Testis (tissue), 3 donors: ENCODE data around the gene PKD2. TPM values are rescaled to one million over a fixed set of nuclear protein-coding genes. Genes with fewer than 3 reads are reported as not detected.

ENCODE experiments used
- DNase-seq: peaks from one replicate; pipeline ENCODE4 v3.0.0-alpha.2; 2019
- H3K27ac ChIP-seq, 2 donors: fragments of 200-600 bp; sonication (generic); one replicate each; pipeline ENCODE4 v1.5.1; 2019
- H3K27me3 ChIP-seq: fragments of 200-600 bp; sonication (generic); one replicate; pipeline ENCODE4 v1.5.1; 2019
- H3K36me3 ChIP-seq: fragments of 200-600 bp; sonication (generic); one replicate; pipeline ENCODE4 v1.5.1; 2017; ENCODE audit warnings: low read depth; ENCODE audit errors: missing control alignments
- H3K4me1 ChIP-seq: fragments of 200-600 bp; sonication (generic); one replicate; pipeline ENCODE4 v1.5.1; 2019
- H3K4me3 ChIP-seq, 2 donors: fragments of 200-600 bp; sonication (generic); one replicate each; pipeline ENCODE4 v1.5.1; 2017 to 2019
- H3K9me3 ChIP-seq: fragments of 200-600 bp; sonication (generic); one replicate; pipeline ENCODE4 v1.5.1; 2017
- CTCF ChIP-seq, 3 experiments: fragments of 450-650 bp in 2 of 3; fragments of 200-600 bp in 1 of 3; sonication (generic) in 1 of 3; IDR thresholded peaks; one replicate each; pipeline ENCODE4 v1.5.1; 2016 to 2019; ENCODE audit warnings: antibody characterized with exemption in 3 of 3, mild to moderate bottlenecking in 2 of 3, moderate library complexity in 1 of 3
- POLR2A ChIP-seq: fragments of 450-650 bp; IDR thresholded peaks from one replicate; pipeline ENCODE4 v1.6.1; 2017; ENCODE audit warnings: antibody characterized with exemption, mild to moderate bottlenecking, moderate library complexity
- WGBS, 2 donors: methylation state at CpG; one replicate each; pipeline ENCODE4 v1.1.5; 2018; 5-methylcytosine and 5-hydroxymethylcytosine counted together
- intact Hi-C: fragments of 100-400 bp; cut with DNase I; formaldehyde crosslinking; loops from one replicate; pipeline ENCODE4 v1.15.1; 2023; ENCODE audit warnings: low total_unique reads
- polyA plus RNA-seq: library from polyadenylated mRNA; stranded (reverse); fragments of 350-450 nt; fragmentation: Illumina TruSeq; extraction: RNeasy Lipid Tissue Mini Kit (QIAGEN cat#74804); gene quantifications from one replicate; pipeline ENCODE4 v1.2.3, GENCODE V29; 2014; ENCODE audit warnings: low read depth, low replicate concordance; ENCODE audit not compliant: insufficient read depth
- total RNA-seq, 2 donors: library from RNA; depleted of rRNA; stranded (reverse); fragments of >200 nt; gene quantifications; one replicate each; pipeline ENCODE4 v1.2.3, GENCODE V29; 2016

PKD2 gene
- total and polyA plus RNA-seq, 3 donors from 2014 or later, result 18.7 to 52.8 (median 24.6) TPM

- Histone ChIP-seq H3K4me3 (peak overlapping the region in 1 of 2 donors; percentile 18), H3K27ac (no peak overlapping the region), H3K4me1 (no peaks in the 10 kb centered on the region), H3K27me3 (no peaks in the 10 kb centered on the region), H3K36me3 (no peaks in the 10 kb centered on the region), H3K9me3 (no peaks in the 10 kb centered on the region)
- TF ChIP-seq POLR2A, result no peak
- TF ChIP-seq CTCF (IDR thresholded peaks at IDR 0.05), result peak; percentile 66 to 81 (median 76)
- WGBS, 2 donors, result 20 to 27% methylated on average over 14 of the region's 14 CpGs
- intact Hi-C loops, result loop anchor here (10.0 kb wide), 1 partner anchor 119 kb away; no protein-coding TSS in a partner anchor
- DNase-seq, result peak; percentile 75
Observed at GRCh38 chr4:87973283-87974169, 33.9 kb upstream of the PKD2 start.

- no peaks in the 10 kb centered on the region for H3K36me3 ChIP-seq
- DNase-seq, result no peak
- H3K4me3 ChIP-seq, result no peak overlapping the region
- TF ChIP-seq CTCF (IDR thresholded peaks at IDR 0.05) (no peak), POLR2A (no peak)
- H3K27me3 ChIP-seq, result no peaks in the 10 kb centered on the region
- no peaks in the 10 kb centered on the region for H3K9me3 ChIP-seq
- no peaks in the 10 kb centered on the region for H3K4me1 ChIP-seq
- WGBS, 2 donors, result 74 to 77% methylated on average over 6 of the region's 6 CpGs
- no peak overlapping the region for H3K27ac ChIP-seq
- intact Hi-C loops, result loop anchor here (10.0 kb wide), 1 partner anchor 120 kb away; no protein-coding TSS in a partner anchor
Observed at GRCh38 chr4:87974856-87975462, 32.5 kb upstream of the PKD2 start.

- H3K36me3 ChIP-seq, result no peaks in the 10 kb centered on the region
- no peaks in the 10 kb centered on the region for H3K9me3 ChIP-seq
- H3K27me3 ChIP-seq, result no peaks in the 10 kb centered on the region
- no peak within 1 kb of the TSS for H3K4me3 ChIP-seq
- intact Hi-C loops, result loop anchor here (10.0 kb wide), 1 partner anchor 121 kb away; no protein-coding TSS in a partner anchor
- no peak within 1 kb of the TSS for H3K27ac ChIP-seq
- peak; percentile 44 for DNase-seq
- H3K4me1 ChIP-seq, result no peaks in the 10 kb centered on the region
- 44 to 51% methylated on average over 8 of the region's 8 CpGs for WGBS, 2 donors
- TF ChIP-seq CTCF (IDR thresholded peaks at IDR 0.05) (no peak), POLR2A (no peak)
Observed at GRCh38 chr4:87975466-87975865, 32.0 kb upstream of the PKD2 start, which contains the start of gene SPP1. SPP1 (plus strand) TSS chr4:87975714; CDS start chr4:87976896, 1,182 bp downstream.

GRCh38 chr4:87977521-87978278, 29.7 kb upstream of the PKD2 start:
- no peaks in the 10 kb centered on the region for H3K4me1 ChIP-seq
- DNase-seq, result peak; percentile 59
- no peaks in the 10 kb centered on the region for H3K27me3 ChIP-seq
- TF ChIP-seq POLR2A (no peak), CTCF (IDR thresholded peaks at IDR 0.05) (no peak)
- H3K4me3 ChIP-seq, result no peak overlapping the region
- H3K36me3 ChIP-seq, result no peaks in the 10 kb centered on the region
- H3K9me3 ChIP-seq, result no peaks in the 10 kb centered on the region
- H3K27ac ChIP-seq, result no peak overlapping the region
- WGBS, 2 donors, result 56 to 64% methylated on average over 5 of the region's 5 CpGs
- intact Hi-C loops, result loop anchor here (10.0 kb wide), 1 partner anchor 123 kb away; no protein-coding TSS in a partner anchor
